Mucosa of descending colon (tissue), 3 donors: ENCODE measurements around the gene NKX6-1. TPM values are rescaled to one million over a fixed set of nuclear protein-coding genes. Genes with fewer than 3 reads are reported as not detected.
A peak's percentile ranks its signal among the peaks of the same experiment; 100 is the strongest.

ENCODE experiments used
- ATAC-seq: fragments of 200-7000 bp; cut with Tn5 transposase; one replicate; pipeline ENCODE4 v1.9.1; 2020; ENCODE audit warnings: mild to moderate bottlenecking, moderate library complexity
- DNase-seq, 3 donors: peaks; one replicate each; pipeline ENCODE4 v3.0.0-alpha.2; 2020
- H3K36me3 ChIP-seq: fragments of 200-600 bp; one replicate; pipeline ENCODE4 v1.8.0; 2021; ENCODE audit warnings: low read depth, mild to moderate bottlenecking
- H3K4me1 ChIP-seq: fragments of 200-600 bp; one replicate; pipeline ENCODE4 v1.8.0; 2021; ENCODE audit warnings: low read depth, mild to moderate bottlenecking
- H3K4me3 ChIP-seq: fragments of 200-600 bp; one replicate; pipeline ENCODE4 v1.8.0; 2021; ENCODE audit warnings: mild to moderate bottlenecking
- H3K9me3 ChIP-seq: fragments of 200-600 bp; one replicate; pipeline ENCODE4 v1.8.0; 2021; ENCODE audit warnings: mild to moderate bottlenecking
- CTCF ChIP-seq: fragments of 200-600 bp; IDR thresholded peaks from one replicate; pipeline ENCODE4 v1.8.0; 2022; ENCODE audit warnings: antibody characterized with exemption, mild to moderate bottlenecking
- intact Hi-C, 2 donors: fragments of 100-400 bp; cut with DNase I in 1 of 2; cut with micrococcal nuclease in 1 of 2; formaldehyde crosslinking; loops; one replicate each; pipeline versions ENCODE4 v1.11.0 to v1.11.1; 2022; cut with DNase I, micrococcal nuclease
- total RNA-seq, 3 donors: library from RNA; stranded (reverse); fragmentation: NEBNext Ultra II Directional in 2 of 3; extraction: Animal tissue kit (Norgen Biotek cat#: 25700) in 2 of 3; gene quantifications; one replicate each; pipeline versions ENCODE4 v1.2.1 to v1.2.4, GENCODE V29; 2021 to 2023
- donor health status: DM: no; HTN: no; CAD: no; lungs with moderate emphysema.
- donor health status: DM: no; HTN: no; CAD: no.
- donor health status: DM: no; HTN: yes; CAD: no.

NKX6-1 gene
- total RNA-seq, 3 donors from 2014 or later, result not detected

GRCh38 chr4:84456157-84456556, 42.9 kb downstream of the NKX6-1 start:
- Histone ChIP-seq H3K4me1 (no peaks in the 10 kb centered on the region), H3K36me3 (no peaks in the 10 kb centered on the region), H3K4me3 (no peak overlapping the region), H3K9me3 (no peaks in the 10 kb centered on the region)
- no peak for TF ChIP-seq CTCF
- ATAC-seq (peak; percentile 85), DNase-seq (peak in 1 of 3 donors; percentile 14)
- intact Hi-C loops, result no loop called here

- DNase-seq, result no peak
- ATAC-seq, result peak; percentile 23
- TF ChIP-seq CTCF, result no peak
- Histone ChIP-seq H3K36me3 (no peaks in the 10 kb centered on the region), H3K4me3 (no peak overlapping the region), H3K9me3 (no peaks in the 10 kb centered on the region), H3K4me1 (no peaks in the 10 kb centered on the region)
- intact Hi-C loops, result no loop called here
Observed at GRCh38 chr4:84455697-84456096, 43.4 kb downstream of the NKX6-1 start.

- Histone ChIP-seq H3K4me1 (no peaks in the 10 kb centered on the region), H3K9me3 (no peaks in the 10 kb centered on the region), H3K36me3 (no peaks in the 10 kb centered on the region), H3K4me3 (no peak overlapping the region)
- ATAC-seq (no peak), DNase-seq (peak in 1 of 3 donors; percentile 16)
- TF ChIP-seq CTCF, result no peak
- intact Hi-C loops, result no loop called here
Observed at GRCh38 chr4:84451546-84451945, 47.5 kb downstream of the NKX6-1 start.

GRCh38 chr4:84443523-84443922, 55.6 kb downstream of the NKX6-1 start:
- intact Hi-C loops, result no loop called here
- TF ChIP-seq CTCF, result no peak
- Histone ChIP-seq H3K4me1 (no peaks in the 10 kb centered on the region), H3K4me3 (no peak overlapping the region), H3K36me3 (no peaks in the 10 kb centered on the region), H3K9me3 (no peaks in the 10 kb centered on the region)
- no peak for ATAC-seq
- DNase-seq, result no peak

- intact Hi-C loops, result no loop called here
- TF ChIP-seq CTCF, result no peak
- H3K4me3 ChIP-seq, result no peak overlapping the region
- H3K36me3 ChIP-seq, result no peaks in the 10 kb centered on the region
- ATAC-seq (no peak), DNase-seq (no peak)
- no peaks in the 10 kb centered on the region for H3K4me1 ChIP-seq
- H3K9me3 ChIP-seq, result no peaks in the 10 kb centered on the region
Observed at GRCh38 chr4:84442778-84443177, 56.3 kb downstream of the NKX6-1 start.

Other genes starting within 250 kb of the NKX6-1 start
- gene CDS1, start 83.8 kb upstream of the NKX6-1 start, total RNA-seq, result 10 to 100 TPM; 18.9 to 44.2 (median 39.2) TPM